SU-DHL-6 (cell line): ENCODE data around the gene HCRTR1.

Experiments
- H2AFZ ChIP-seq: fragments of 200-600 bp; sonication (generic); 2 replicates; pipeline ENCODE4 v1.6.1; 2014; ENCODE audit warnings: low read depth, mild to moderate bottlenecking, moderate library complexity, mixed read lengths, antibody characterized with exemption, low read length; ENCODE audit not compliant: severe bottlenecking
- H3F3A ChIP-seq: fragments of 200-600 bp; shearing (Covaris generic); 2 replicates; pipeline ENCODE4 v1.6.0; 2016; ENCODE audit warnings: antibody characterized with exemption, mild to moderate bottlenecking; ENCODE audit not compliant: insufficient read depth
- H3K27ac ChIP-seq: fragments of 200-600 bp; sonication (generic); 2 replicates; pipeline ENCODE4 v1.5.1; 2016; ENCODE audit warnings: low read depth, mild to moderate bottlenecking, low read length, moderate library complexity, mixed read lengths
- H3K27me3 ChIP-seq: fragments of 200-600 bp; sonication (generic), shearing (Covaris generic); 2 replicates; pipeline ENCODE4 v1.6.0; 2014; ENCODE audit warnings: mild to moderate bottlenecking, low read length
- H3K36me3 ChIP-seq: fragments of 200-600 bp; sonication (generic); 2 replicates; pipeline ENCODE4 v1.6.1; 2014; ENCODE audit warnings: mild to moderate bottlenecking, low read length, mixed read lengths
- H3K4me2 ChIP-seq: fragments of 300-600, 200-600 bp; shearing (Covaris generic), sonication (generic); 2 replicates; pipeline ENCODE4 v1.6.0; 2014; ENCODE audit warnings: low read length, low read depth, mild to moderate bottlenecking; ENCODE audit not compliant: poor library complexity, severe bottlenecking
- H3K4me3 ChIP-seq: fragments of 200-600 bp; sonication (generic); 2 replicates; pipeline ENCODE4 v1.5.1; 2014; ENCODE audit warnings: antibody characterized with exemption, low read length, mild to moderate bottlenecking, mixed read lengths; ENCODE audit not compliant: insufficient read depth, poor library complexity, severe bottlenecking
- H3K79me2 ChIP-seq: fragments of 200-600 bp; sonication (generic); 2 replicates; pipeline ENCODE4 v1.6.1; 2014; ENCODE audit warnings: mild to moderate bottlenecking, low read length, moderate library complexity; ENCODE audit not compliant: insufficient read depth
- H3K9ac ChIP-seq: fragments of 200-600 bp; sonication (generic); 2 replicates; pipeline ENCODE4 v1.7.0; 2014; ENCODE audit warnings: mild to moderate bottlenecking, low read length
- H3K9me2 ChIP-seq: fragments of 200-600 bp; sonication (generic); replicated peaks from 2 replicates; pipeline ENCODE4 v1.6.1; 2014; ENCODE audit warnings: low read length; ENCODE audit not compliant: insufficient read depth
- H3K9me3 ChIP-seq: fragments of 200-600 bp; sonication (generic); 2 replicates; pipeline ENCODE4 v1.6.1; 2014; ENCODE audit warnings: low read length, mixed read lengths; ENCODE audit not compliant: insufficient read depth
- H4K20me1 ChIP-seq: fragments of 200-600 bp; sonication (generic); 2 replicates; pipeline ENCODE4 v1.6.1; 2014; ENCODE audit warnings: low read depth, mild to moderate bottlenecking, antibody characterized with exemption, low read length, moderate library complexity, mixed read lengths
- EZH2phosphoT487 ChIP-seq: fragments of 200-600 bp; sonication (generic), shearing (Covaris generic); conservative IDR thresholded peaks from 2 replicates; pipeline ENCODE4 v1.6.1; 2018; ENCODE audit warnings: mild to moderate bottlenecking, antibody characterized with exemption, low read length, moderate library complexity, mixed read lengths
- TF ChIP-seq, protein P1 (sequence below): fragments of 200-600 bp; sonication (generic); IDR thresholded peaks from one replicate; pipeline ENCODE4 v1.5.1; 2017; ENCODE audit warnings: antibody characterized with exemption, mild to moderate bottlenecking, low read length, moderate library complexity; ENCODE audit not compliant: insufficient read depth, poor library complexity, severe bottlenecking

HCRTR1 gene

DNA sequence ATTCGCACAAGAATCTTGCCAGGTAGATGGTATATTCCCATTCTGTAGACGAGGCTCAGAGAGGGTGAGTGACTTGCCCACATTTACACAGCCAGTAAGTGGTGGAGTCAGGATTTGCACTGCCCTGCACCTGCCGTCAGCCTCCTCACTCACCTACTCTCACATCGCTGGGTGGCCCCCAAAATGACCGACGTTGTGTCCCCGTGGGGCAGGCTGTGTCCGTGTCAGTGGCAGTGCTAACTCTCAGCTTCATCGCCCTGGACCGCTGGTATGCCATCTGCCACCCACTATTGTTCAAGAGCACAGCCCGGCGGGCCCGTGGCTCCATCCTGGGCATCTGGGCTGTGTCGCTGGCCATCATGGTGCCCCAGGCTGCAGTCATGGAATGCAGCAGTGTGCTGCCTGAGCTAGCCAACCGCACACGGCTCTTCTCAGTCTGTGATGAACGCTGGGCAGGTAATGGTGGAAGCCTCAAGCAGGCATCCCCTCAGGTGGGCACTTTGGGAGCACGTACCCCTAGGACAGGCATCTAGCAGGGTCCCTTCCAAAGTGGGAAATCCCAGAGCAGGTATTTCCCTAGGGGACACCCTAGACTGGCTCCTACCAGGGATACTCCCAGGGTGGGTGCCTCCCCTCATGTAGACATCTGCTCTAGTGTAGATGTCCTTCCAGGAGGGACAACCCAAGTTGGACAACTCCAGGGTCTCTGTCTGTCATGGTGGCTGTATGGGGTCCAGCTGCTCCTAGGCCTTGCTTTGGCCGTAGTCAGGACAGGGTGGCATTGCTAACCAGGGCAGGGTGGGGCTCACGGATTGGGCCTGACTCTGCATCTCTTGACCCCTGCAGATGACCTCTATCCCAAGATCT lies 3.4 kb downstream of the HCRTR1 start:
- TF ChIP-seq, protein P1, sequence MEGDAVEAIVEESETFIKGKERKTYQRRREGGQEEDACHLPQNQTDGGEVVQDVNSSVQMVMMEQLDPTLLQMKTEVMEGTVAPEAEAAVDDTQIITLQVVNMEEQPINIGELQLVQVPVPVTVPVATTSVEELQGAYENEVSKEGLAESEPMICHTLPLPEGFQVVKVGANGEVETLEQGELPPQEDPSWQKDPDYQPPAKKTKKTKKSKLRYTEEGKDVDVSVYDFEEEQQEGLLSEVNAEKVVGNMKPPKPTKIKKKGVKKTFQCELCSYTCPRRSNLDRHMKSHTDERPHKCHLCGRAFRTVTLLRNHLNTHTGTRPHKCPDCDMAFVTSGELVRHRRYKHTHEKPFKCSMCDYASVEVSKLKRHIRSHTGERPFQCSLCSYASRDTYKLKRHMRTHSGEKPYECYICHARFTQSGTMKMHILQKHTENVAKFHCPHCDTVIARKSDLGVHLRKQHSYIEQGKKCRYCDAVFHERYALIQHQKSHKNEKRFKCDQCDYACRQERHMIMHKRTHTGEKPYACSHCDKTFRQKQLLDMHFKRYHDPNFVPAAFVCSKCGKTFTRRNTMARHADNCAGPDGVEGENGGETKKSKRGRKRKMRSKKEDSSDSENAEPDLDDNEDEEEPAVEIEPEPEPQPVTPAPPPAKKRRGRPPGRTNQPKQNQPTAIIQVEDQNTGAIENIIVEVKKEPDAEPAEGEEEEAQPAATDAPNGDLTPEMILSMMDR = no peak
- TF ChIP-seq EZH2phosphoT487 = no peak
- Histone ChIP-seq H4K20me1 (no peaks in the 10 kb centered on the region), H3K9ac (no peak overlapping the region), H3K27me3 (no peaks in the 10 kb centered on the region), H2AFZ (no peak overlapping the region), H3K9me2 (no peaks in the 10 kb centered on the region), H3K36me3 (no peaks in the 10 kb centered on the region), H3K4me2 (no peak overlapping the region), H3K9me3 (no peaks in the 10 kb centered on the region), H3K27ac (no peak overlapping the region), H3K4me3 (no peak overlapping the region), H3F3A (no peaks in the 10 kb centered on the region), H3K79me2 (no peaks in the 10 kb centered on the region)

DNA sequence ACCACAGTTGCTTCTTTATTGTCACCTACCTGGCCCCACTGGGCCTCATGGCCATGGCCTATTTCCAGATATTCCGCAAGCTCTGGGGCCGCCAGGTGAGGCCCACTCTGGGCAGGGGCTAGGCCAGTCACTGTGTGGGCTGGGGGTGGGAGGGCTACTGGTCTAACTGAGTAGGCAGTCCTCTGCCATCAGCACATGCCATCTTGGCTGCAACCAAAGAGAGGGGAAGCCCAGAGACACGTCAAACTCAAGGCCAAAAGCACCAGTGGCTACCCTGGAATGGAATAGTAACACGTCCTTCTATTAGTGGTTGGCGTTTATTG lies 4.0 kb downstream of the HCRTR1 start:
- H3K4me3 ChIP-seq = no peak overlapping the region
- no peaks in the 10 kb centered on the region for H3F3A ChIP-seq
- no peaks in the 10 kb centered on the region for H3K79me2 ChIP-seq
- H3K4me2 ChIP-seq = no peak overlapping the region
- no peak overlapping the region for H3K27ac ChIP-seq
- H2AFZ ChIP-seq = no peak overlapping the region
- TF ChIP-seq, protein P1 = no peak
- no peak for TF ChIP-seq EZH2phosphoT487
- no peaks in the 10 kb centered on the region for H3K27me3 ChIP-seq
- H3K9me2 ChIP-seq = no peaks in the 10 kb centered on the region
- H3K9me3 ChIP-seq = no peaks in the 10 kb centered on the region
- H3K36me3 ChIP-seq = no peaks in the 10 kb centered on the region
- no peak overlapping the region for H3K9ac ChIP-seq
- H4K20me1 ChIP-seq = no peaks in the 10 kb centered on the region

DNA sequence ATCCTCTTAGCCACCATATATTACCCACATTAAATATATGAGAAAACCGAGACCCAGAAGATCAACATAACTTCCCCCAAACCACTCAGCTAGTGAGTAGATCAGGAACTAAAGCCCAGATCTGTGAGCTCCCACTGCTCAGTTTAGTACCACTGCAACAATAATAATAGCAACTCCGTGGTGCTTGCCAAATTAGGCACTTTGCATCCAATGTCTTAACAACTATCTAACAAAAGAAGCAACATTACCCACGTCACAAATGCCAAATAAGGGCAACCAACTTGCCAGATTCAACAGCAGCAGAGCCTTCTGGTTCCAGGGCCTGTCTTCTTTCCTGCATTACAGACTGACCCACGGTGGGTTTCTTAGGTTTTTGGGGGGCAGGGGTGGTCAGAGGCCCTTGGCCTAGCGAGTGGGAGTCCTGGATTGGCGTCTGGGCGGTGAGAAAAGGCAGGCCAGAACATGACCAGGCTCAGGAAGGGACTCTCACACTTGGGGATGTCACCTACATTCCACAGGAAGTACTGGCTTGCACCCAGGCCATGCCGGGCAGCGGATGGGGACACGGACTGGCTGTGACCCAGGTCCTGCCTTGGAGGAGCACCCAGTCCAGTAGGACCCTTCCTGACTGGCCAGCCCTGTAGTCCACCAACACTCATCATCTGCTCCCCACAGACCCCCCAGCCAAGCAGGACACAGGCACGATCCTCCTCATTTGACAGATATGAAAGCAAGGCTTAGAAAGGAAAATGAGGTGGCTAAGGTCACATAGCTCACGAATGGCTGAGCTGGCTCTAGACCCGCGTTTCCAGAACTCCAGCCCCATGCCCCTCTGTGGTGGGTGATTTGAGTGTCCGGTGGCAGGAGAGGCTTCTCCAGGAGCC lies 4.6 kb downstream of the HCRTR1 start:
- H4K20me1 ChIP-seq = no peaks in the 10 kb centered on the region
- no peaks in the 10 kb centered on the region for H3K9me2 ChIP-seq
- H3K9me3 ChIP-seq = no peaks in the 10 kb centered on the region
- TF ChIP-seq EZH2phosphoT487 = no peak
- TF ChIP-seq, protein P1 = no peak
- no peaks in the 10 kb centered on the region for H3K27me3 ChIP-seq
- no peak overlapping the region for H3K9ac ChIP-seq
- H3K27ac ChIP-seq = no peak overlapping the region
- no peaks in the 10 kb centered on the region for H3F3A ChIP-seq
- no peaks in the 10 kb centered on the region for H3K79me2 ChIP-seq
- H2AFZ ChIP-seq = no peak overlapping the region
- H3K4me2 ChIP-seq = no peak overlapping the region
- H3K36me3 ChIP-seq = no peaks in the 10 kb centered on the region
- H3K4me3 ChIP-seq = no peak overlapping the region
